Stimulated activated CD4-positive, alpha-beta T cell treated with anti-CD3 and anti-CD28 coated beads, Interleukin-4, amount 100 ng/mL, for 24 hours (primary cell): ENCODE data around the gene CD7.
"Not testable (repeated sequence)": the region's sequence is repeated elsewhere in the genome, so short reads cannot be mapped to it uniquely, and the experiment has no call there.

ENCODE experiments used
- DNase-seq: peaks from one replicate; pipeline ENCODE4 v3.0.0-alpha.2; 2020

CD7 gene

DNA sequence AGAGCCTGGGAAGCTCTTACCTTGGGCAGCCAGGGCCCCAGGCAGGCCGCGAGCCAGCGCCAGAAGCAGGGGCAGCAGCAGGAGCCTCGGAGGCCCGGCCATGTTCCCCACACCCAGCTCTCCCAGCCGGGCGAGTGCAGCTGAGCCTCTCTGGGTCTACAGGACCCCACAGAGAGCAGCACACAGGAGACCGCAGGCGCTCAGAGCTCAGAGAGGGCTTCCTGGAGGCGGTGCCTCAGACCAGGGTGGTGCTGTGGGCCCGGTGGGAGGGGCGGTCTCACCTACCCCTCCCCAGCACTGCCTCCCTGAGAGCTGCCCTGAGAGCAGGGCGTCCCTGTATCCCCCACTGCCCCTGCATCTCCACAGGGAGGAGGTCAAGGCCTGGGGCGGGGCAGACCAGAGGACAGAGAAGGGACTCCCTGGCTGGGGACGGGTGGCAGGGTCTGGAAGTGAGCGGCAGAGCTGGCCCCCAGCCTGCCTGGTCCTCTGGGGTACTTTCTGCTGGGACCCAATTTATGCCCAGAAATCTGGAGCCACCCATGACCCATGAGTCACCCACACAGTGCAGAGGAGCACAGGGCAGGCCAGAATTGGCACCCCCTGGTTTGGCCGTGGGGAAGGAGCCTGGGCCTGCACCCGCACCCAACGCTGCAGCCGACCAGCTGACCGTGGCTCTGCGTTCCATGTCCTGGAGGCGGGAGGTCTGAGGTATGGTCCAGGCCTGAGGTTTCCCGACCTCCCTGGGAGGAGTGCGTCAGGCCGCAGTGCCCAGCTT is at the start of gene CD7:
TSS of gene CD7 (minus strand) at position 215 of the 775 bp plus-strand sequence. CDS start at position 102, 113 bp downstream.
- peak; percentile 66 for DNase-seq

DNA sequence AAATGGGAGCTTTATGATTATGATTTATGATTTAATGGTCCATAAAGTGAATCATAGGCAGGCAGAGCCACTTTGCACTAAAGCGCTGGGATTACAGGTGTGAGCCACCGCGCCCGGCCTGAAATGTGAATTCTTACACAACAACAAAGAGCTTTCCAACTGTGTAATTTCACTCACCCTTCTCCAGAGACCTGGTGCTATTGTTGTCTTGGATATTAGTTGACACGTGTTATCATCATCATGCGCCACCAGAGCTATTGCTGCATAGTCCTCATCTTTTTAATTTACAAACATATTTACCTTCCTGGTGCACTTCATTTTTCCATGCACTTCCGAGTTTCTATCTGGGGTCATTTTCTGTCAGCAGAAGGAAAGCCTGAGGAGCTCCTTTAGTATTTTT is 49.3 kb upstream of the CD7 start:
- no peak for DNase-seq

DNA sequence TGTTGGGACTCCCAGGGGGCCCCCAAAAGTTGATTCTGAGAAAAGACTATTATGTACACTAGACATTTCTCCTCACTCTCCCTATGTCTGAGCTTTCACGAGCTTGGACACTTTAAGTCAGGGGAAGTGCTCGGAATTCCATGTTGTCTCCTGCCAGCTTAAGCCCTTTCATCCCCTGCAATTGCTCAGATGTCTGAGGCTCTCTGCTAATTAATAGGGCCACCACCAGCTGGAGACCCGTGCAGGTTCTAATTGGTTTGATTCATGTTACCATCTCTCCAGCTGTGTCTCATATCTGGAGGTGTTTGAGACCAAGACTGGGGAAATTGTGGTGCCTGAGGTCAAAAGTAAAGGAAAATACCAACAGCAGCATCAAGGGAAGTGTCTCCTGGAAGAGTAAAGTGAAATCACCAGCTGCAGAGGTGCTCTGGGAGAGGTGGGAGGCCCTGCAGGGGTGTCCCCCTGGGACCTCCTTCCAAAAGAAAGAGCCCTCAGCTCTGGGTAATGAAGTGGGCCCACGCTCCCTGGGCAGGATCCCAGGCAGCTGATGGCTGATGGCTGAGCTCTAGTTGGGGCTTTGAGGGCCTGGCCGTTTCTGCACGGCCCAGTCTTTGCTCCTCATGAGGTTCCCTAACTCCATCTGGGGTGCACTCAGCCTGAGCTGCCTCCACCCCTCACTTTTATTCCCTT is 48.3 kb upstream of the CD7 start:
- no peak for DNase-seq

DNA sequence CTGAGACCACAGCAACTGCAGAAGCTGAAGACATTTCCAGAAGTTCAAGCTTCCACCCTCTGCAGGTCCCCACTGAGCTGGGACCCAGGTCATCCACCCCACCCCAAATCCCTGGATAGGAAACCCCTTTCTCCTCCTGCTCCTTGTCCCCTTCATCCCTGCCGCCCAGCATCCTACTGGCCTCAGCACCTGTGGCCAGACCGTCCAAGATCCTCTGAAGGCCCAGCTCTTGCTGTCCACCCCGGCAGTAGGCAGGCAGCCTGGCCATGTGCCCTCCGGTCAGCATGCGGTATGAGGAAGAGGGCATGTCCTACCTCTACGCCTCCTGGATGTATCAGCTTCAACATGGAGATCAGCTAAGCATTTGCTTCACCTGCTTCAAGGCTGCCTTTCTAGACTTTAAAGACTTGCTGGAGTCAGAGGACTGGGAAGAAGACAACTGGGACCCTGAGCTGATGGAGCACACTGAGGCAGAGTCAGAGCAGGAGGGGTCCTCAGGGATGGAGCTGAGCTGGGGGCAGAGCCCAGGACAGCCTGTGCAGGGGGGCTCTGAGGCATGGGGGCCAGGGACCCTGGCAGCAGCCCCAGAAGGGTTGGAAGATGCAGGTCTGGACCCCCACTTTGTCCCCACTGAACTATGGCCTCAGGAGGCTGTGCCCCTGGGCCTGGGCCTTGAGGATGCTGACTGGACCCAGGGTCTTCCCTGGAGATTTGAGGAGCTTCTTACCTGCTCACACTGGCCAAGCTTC is 44.7 kb upstream of the CD7 start:
- no peak for DNase-seq

DNA sequence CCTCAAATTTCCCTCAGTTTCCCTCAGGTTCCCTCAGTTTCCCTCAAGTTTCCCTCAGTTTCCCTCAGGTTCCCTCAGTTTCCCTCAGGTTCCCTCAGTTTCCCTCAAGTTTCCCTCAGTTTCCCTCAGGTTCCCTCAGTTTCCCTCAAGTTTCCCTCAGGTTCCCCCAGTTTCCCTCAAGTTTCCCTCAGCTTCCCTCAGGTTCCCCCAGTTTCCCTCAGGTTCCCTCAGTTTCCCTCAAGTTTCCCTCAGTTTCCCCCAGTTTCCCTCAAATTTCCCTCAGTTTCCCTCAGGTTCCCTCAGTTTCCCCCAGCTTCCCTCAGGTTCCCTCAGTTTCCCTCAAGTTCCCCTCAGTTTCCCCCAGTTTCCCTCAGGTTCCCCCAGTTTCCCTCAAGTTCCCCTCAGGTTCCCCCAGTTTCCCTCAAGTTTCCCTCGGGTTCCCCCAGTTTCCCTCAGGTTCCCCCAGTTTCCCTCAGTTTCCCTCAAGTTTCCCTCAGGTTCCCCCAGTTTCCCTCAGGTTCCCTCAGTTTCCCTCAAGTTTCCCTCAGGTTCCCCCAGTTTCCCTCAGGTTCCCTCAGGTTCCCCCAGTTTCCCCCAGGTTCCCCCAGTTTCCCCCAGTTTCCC is 42.2 kb upstream of the CD7 start:
- DNase-seq, result not testable (repeated sequence)

DNA sequence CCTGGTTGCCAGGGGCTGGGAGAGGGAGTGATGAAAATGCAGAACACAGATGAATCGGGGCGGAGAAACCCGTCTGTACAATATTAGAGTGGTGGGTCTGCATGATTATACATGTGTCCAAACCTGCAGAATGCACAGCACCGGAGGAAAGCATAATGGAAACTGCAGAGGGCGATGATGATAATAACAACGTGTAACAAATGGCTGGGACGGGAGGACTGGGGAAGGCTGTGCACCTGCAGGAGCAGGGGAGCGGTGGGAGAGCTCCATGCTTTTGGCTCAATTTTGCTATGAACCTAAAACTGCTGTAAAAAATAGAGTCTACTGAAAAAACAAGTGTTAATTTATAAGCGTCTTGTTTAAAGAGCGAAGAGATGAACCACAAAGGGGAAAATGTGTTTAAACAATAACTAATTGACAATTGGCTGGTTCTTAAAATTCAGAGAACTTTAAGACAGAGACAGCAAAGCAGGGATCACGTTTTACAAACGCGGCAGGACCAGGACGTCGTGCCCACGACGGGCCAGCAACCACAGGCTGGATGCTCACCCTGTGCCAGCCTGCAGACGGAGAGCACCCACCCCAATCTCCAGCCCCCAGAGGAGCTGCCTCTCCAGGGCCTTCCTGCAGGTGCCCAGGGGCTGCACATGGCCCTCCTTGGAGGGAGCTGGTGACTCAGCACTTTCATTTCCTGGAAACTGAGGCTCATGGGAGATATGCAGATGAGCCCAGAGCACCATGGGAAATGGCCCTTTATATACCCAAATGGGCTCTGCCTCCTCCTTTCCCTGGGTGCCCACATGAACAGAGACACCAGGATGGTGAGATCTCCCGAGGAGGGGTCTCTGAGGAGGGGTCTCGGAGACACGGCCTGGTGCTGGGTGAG is 41.3 kb upstream of the CD7 start, which contains the start of gene TEX19:
TSS of gene TEX19 (plus strand) at position 783 of the 886 bp plus-strand sequence. CDS start 2,904 bp downstream, outside the sequence.
- DNase-seq, result peak; percentile 21

DNA sequence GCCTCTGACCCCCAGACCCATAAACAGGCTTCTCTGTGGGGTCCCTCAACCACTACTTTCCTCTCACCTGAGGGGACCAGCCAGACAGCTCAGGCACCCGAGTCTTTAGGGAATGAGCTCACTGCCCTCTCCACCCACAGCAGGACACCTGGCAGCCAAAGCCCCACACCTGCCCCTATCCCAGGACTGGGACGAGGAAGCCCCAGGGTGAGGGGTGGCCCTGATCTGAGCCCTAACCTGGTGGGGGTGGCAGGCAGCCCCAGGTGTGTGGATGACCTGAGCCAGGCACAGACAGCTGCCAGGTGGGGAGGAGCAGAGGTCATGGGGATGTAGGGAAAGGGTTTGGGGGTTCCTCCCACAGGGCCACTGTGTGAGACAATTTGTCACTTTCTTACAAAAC is 40.0 kb upstream of the CD7 start:
- no peak for DNase-seq

DNA sequence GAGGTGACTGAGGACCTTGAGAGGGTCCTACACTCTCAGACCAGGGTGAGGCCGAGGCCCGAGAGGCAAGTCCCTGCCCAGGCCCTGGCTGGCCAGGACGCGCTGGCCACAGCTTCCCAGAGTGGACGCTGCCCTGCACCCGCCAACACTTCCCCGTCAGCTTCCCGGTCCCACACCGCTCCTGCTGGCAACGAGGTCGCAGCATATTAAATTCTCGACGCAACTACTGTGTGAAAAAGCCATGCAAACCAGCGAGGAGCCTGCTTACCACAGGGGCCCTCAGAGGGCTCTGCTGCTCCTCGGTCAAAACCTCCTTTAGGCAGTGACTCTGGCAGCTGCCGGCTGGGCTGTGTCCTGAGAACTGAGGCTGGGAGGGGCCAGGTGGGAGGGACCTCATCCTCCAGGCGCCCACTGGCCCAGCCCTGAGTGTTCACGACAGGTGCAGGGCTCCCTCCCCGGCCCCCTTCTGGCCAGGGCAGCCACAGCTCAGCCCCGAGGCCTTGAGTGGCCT is 39.5 kb upstream of the CD7 start:
- no peak for DNase-seq

DNA sequence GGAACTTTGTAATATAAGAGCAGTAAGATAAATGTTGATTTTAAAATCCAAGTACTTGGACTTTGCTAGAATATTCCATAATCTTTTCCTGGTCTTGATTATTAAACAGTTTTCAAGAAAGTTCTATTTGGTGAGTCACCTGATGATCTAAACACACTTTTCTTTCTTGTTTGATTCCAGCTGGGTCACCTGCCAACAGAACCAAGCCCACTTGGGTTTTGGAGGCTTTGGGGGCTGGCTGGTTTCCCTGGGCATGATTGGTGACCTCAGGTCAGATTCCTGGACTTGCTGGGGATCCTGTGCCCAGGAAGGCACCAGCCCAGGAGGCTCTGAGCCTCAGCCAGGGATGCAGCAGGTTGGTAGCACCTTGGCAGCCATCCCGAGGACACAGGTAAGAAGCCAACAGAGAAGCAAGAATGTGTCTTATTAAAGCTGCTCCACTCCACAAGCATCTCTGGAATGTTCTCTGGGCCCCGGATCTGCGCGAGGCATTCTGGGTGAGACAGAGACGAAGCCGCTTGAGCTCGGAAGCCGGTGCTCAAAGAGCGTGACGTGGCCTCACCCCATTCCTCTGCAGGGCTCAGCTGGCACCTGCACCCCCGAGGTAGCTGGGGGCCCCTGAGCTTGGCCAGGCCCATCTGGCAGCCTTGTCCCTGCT is 38.5 kb upstream of the CD7 start:
- DNase-seq, result no peak

DNA sequence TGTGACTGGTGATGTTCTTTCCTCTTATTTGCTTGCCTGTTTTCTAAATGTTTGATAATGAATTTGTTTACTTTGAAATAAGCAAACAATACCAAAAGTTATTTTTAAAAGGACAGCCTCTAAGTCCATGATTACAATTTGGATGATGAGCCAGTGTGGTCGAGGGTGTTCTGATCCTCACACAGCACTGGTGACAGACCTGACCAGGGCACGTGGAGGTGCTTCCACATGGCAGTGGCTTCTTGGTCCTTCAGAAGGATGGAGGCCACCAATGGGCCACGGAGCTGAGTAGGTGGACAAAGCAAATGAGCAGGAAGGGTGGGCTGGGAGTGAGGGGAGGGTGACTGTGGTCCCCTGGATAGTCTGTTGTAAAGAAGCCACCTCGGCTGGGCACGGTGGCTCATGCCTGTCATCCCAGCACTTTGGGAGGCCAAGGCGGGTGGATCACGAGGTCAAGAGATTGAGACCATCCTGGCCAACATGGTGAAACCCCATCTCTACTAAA is 37.4 kb upstream of the CD7 start:
- no peak for DNase-seq

DNA sequence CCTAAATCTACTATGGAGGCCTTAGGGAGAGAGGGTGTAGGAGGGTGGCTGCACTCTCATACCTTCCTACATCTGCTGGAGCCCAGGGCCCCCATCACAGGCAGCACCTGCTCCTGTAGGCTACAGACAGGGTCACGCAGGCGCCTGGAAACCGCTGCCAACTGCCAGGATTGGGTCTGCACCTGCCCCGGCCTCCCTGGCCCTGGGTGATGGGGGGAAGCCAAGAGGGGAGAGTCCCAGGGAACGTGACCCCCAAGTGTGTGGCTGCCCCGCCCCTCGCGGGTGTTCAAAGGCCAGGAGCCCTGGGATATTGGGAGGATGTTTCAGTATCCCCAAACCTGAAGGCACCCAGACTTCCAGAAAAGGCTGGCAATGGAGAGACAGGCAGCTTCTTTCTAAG is 36.1 kb upstream of the CD7 start:
- no peak for DNase-seq

DNA sequence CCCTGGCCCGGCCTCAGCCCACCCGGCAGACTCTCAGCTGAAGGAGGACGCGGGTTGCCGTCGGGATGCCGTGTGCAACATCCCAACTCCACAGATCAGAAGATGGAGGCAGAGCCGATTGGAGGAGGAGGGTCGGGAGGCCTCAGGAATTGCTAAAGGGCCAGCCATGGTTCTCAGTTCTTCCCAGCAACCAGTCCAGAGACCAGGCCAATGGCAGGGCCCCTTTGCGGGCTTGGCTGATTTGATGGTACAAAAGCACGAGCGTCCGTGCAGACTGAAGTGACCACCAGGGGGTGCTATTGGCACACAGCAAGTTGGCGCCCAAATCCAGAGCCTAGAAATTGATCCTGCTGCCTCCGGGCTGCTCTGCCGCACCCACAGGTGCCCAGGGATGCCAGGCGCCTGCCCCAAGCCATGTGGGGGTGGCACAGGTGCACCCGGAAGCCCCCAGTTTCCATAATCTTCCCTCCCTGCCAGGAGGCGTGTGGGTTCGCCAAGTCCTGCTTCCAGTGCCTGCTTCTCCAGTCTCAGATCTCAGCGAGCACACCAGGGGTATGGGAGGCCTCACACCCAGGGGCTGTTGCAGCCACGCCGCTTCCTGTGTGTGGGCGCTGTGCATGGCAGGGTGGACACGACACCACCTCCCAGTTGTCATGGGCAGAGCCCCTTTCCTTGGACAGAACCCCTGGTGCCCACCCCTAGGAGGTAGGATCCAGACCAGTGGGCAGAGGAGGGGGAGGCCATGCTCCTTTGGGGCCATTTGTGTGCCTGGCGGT is 34.5 kb upstream of the CD7 start:
- DNase-seq, result peak; percentile 86

DNA sequence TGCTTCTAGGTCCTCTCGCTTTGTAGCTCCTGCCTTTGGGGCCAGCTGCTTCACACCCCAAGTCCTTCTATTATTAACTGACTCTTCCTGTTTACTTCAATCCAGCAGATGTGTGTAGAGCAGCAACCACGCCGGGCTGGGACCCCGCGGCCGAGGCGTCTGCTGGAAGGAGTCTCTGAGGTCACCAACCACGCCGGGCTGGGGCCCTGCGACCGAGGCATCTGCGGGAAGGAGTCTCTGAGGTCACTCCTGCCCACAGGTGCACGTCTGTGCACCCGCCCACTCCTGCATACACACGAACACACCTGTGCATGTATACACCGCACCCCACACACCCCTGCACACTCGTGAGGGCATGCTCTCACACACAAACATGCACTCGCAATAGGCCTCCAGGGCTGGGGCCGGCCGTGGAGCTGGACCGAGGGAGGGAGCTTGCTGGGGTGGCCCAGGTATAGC is 33.9 kb upstream of the CD7 start:
- DNase-seq, result no peak

DNA sequence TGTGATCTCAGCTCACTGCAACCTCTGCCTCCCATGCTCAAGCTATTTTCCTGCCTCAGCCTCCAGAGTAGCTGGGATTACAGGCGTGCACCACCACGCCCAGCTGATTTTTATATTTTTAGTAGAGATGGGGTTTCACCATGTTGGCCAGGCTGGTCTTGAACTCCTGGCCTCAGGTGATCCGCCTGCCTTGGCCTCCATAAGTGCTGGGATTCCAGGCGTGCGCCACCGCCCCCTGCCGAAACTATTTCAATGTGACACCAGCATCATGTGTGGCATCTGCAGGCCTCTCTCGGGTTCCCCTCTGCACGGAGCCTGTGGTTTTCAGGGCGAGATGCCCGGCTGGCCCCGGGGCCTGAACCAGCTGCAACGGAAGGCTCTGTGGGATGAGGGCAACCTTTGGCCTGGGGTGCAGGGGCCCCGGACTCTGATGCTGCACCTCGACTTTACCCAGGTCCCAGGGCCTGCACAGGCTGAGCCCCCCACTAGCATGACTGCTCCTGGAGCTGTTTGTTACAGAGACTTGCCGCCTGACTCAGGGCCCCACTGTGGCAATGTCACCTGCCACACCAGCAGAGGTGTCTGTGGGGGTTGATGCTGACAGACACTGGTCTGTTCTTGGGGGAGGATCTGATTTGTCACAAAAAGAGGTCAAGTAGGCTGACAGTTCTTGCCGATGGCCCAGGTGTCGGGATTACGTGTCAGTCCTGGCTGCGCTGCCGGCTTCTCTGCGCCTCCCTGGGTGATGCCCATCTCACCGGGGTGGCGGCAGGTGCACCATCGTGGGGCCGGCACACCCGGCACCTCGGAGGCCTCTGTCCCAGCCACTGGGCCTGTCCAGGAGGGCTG is 33.0 kb upstream of the CD7 start:
- peak; percentile 54 for DNase-seq

DNA sequence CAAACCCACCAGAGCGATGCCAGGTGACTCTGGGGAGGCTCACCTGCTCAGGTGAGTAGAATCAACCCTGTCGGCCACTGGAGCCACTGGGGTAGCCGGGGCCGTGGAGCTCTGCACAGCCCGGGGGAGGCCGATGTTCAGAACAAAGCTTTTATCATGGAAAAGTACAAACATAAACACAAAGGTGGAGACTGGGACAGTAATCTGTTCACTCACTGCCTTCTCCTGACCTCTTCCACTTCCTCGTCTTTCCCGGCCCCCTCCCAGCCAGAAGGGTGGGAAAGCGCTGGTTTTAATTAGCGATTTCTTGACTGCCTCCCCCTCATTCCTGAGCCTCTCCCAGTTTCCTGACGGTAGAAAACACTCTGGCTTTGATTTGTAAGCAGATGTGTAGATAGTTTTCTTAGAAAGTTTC is 31.9 kb upstream of the CD7 start:
- DNase-seq, result no peak

DNA sequence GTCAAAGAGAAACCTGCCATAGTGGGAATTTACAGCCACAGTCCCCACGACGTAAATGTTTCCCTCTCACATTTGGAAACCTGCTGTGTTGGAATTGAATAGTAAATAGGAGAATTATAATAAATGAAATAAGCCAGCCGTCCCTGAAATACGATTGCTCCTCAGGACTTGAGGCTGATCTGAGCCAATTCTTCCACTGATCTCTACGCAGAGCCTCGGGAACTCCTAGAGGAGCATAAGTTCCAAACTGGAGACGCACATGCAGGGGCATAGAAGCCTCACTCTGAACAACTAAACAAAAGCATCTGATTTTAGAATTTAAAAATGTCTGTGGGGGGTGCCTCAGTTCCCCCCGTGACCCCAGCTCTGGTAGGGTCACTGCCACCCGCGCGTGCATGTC is 31.5 kb upstream of the CD7 start:
- no peak for DNase-seq

DNA sequence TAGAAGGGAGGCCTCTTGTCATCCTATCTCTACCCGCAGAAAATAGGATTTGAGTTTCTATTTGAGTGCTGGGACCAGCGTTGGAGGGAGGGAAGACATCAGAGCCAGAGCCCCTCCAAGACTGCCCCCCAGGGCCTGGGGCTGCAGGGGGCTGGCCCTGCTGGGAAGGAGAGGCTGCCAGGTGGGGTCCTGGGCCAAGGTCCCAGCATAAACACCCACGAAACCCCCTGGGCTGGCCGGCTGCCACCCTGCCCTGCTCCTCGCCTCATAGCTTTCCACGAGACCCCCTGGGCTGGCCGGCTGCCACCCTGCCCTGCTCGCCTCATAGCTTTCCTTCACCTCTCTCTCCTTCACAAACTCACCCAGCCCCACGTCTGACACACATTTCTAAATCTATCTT is 31.0 kb upstream of the CD7 start:
- no peak for DNase-seq

DNA sequence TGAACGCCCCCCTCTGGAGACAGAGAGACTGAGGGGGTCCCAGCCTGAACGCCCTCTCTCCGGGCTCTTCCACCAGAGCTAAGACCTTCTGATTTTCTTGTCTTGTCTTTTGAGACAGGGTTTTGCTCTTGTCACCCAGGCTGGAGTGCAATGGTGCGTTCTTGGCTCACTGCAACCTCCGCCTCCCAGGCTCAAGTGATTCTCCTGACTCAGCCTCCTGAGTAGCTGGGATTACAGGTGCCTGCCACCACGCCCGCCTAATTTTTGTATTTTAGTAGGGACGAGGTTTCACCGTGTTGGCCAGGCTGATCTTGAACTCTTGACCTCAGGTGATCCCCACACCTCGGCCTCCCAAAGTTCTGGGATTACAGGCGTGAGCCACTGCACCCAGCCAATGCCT is 30.6 kb upstream of the CD7 start:
- DNase-seq, result not testable (repeated sequence)
